Stimulated activated CD4-positive, alpha-beta T cell treated with anti-CD3 and anti-CD28 coated beads, TNF-alpha, amount 100 ng/mL, for 48 hours (primary cell): ENCODE measurements around the gene LAMC3.

Experiments
- DNase-seq, 3 donors: peaks; one replicate each; pipeline ENCODE4 v3.0.0-alpha.2; 2020; ENCODE audit warnings: low read depth in 3 of 3

Gene LAMC3

DNA sequence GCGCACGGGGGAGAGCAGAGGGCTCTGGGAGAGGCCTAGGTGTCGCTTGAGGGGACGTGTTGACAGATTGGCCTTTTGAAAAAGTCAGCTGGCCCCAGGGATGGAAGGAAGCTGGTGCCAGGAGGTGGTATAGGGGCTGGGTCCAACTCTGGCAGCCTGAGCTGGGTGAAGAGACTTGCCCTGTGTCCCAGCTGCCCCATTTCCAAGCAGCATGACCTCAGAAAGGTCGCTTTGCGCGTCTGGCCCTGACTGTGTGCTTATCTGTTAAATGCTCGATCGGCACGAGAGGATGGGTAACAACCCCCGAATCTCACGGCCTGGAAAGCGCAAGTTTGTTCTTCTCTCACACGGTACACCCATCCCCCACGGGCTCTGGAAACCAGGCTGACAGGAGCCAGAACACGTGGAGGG lies 31.2 kb upstream of the LAMC3 start:
- DNase-seq = no peak

DNA sequence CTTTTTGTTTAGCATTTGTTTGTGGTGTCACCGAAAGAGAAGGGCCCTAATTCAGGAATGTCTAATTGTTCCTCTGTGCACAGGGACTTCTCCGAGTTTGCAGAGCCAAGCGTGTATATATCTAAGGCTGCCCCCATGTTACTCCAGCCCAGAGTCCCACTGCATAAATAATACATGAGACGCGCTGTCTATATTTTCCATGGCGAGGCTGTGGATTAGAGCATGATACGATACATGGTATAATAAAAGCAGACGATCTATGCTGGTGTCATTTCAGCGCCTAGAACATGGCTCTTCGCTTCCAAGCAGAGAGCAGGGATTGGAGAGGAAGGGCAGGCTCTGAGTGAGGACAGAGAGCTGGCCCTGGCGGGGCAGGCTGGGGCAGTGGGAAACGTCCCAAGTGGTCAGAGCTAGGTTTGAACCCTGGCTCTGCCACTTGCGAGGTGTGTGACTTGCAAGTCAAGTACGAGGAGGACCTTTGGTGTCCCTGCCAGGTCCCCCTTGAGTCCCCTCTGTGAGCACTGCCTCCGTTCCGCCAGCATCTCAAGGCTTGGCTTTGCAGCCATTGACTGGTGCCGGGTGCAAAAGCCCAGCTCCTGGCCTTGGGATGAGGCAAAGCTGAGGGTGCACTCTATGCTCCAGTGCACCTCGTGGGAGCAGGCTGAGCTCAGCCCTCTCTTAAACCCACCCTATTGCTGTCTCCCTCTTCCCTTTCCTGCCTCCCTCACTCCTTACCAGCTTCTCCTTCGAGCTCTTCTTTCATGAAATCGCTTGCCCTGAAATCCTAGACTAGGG lies 29.2 kb upstream of the LAMC3 start:
- no peak for DNase-seq

DNA sequence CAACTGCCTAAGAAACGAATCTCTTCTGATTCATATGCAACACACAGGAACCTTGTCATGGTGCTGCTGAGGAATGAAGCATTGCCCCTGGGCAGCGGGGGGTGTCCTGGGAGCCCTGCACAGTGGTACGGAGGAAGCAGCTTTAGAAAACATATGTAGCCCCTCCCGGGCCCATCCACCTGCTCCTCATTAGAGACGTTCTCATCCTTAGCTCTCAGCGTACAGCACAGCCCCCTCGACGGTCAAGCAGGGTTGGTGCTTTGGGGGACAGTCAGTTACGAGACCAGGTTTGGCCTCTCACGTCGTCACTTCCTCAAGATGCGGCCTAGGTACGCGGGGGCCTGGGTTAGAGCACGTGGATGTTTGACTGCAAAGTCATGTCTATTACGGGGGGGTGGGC lies 28.4 kb upstream of the LAMC3 start:
- DNase-seq = no peak

GRCh38 chr9:130981002-130981755 lies 27.8 kb upstream of the LAMC3 start:
- no peak for DNase-seq

DNA sequence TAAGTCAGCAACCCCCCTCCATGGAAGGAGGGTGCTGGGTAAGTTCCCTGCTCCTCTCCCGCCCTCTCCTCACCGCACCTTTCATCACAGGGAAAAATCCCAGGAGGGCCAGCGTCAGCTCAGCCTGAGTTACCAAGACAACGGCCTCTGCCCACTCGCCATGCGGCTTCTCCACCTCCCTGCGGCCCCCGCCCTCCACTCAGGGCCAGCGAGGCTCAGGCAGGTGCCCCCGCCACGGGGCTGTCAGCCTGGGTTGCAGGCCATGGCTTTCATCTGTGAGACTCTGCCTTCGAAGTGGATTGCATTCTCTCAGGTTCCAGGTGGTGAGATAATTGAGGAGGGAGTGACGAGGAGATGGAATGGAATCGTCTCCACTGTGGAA lies 27.2 kb upstream of the LAMC3 start:
- DNase-seq = no peak

GRCh38 chr9:130982636-130983358 lies 26.2 kb upstream of the LAMC3 start:
- no peak for DNase-seq

DNA sequence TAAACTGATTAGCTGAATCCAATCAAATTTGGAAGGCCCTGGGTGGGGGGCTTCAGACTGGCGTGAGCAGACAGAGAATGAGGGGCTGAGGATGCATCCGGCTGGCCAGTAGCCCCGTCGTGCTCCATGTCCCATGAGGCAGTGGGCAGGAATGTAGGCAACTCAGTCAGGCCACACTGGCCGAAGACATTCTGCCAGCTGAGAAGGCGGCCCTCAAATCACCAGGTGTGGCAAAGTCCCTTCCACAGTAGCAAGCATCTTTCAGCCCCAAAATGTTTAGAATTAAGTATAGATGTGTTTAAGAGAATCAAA lies 25.7 kb upstream of the LAMC3 start:
- no peak for DNase-seq

GRCh38 chr9:130983970-130984369 lies 25.0 kb upstream of the LAMC3 start:
- DNase-seq = no peak

- DNase-seq = no peak
Measured at GRCh38 chr9:130984521-130984920, 24.5 kb upstream of the LAMC3 start.

DNA sequence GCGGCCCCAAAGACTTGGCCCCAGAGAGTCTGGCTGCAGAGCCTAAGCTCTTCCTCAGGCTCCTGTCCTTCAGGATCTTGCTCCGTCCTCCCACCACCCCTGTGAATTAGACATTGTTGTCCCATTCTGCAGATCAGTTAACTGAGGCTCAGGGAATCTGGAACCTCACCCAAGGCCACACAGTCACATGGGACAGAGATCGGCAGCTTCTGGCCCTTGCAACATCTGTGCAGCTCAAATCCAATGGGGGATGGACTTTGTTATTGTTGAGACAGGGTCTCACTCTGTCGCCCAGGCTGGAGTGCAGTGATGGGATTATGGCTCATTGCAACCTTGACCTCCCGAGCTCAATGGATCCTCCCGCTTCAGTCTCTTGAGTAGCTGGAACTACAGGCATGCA lies 23.9 kb upstream of the LAMC3 start:
- DNase-seq = no peak

GRCh38 chr9:130985606-130986162 lies 23.3 kb upstream of the LAMC3 start:
- DNase-seq = no peak

- no peak for DNase-seq
Measured at GRCh38 chr9:130986356-130986965, 22.5 kb upstream of the LAMC3 start.

GRCh38 chr9:130987054-130987453 lies 21.9 kb upstream of the LAMC3 start:
- no peak for DNase-seq

- no peak for DNase-seq
Measured at GRCh38 chr9:130987738-130988399, 21.1 kb upstream of the LAMC3 start.

DNA sequence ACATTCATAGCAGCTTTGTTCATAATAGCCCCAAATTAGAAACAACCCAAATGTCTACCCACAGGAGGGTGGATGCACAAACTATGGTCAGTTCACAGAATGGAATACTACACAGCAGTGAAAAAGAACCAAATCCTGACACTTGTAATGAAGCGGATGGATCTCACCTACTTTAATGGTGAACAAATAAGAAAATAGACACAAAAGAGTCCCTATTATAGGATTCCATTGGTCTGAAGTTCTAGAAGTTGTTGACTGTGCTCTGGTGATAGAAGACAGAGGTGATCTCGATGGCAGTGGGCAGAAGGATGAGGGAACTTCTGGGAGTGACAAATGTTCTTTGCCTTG lies 20.6 kb upstream of the LAMC3 start:
- no peak for DNase-seq

- no peak for DNase-seq
Measured at GRCh38 chr9:130988905-130989304, 20.1 kb upstream of the LAMC3 start.

- no peak for DNase-seq
Measured at GRCh38 chr9:130989391-130989790, 19.6 kb upstream of the LAMC3 start.

DNA sequence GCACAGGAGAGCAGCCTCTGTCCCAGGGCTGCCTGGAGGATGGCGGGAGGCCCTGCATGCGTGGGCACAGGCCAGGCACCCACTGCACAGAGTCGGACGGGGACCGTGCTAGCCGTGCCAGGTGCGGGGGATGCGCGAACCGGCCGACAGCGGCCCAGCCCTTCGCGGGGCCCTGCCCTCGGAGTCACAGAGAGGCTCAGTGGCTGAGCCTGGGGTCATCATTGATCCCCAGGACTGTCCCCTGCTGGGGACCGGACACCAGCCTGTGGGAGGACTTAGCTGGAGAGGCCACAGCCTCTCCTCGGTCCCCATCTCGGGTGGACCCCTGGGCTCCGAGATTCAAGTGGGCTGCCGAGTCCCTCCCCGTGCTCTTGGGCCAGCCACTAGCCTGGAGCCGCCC lies 19.1 kb upstream of the LAMC3 start:
- DNase-seq = no peak

DNA sequence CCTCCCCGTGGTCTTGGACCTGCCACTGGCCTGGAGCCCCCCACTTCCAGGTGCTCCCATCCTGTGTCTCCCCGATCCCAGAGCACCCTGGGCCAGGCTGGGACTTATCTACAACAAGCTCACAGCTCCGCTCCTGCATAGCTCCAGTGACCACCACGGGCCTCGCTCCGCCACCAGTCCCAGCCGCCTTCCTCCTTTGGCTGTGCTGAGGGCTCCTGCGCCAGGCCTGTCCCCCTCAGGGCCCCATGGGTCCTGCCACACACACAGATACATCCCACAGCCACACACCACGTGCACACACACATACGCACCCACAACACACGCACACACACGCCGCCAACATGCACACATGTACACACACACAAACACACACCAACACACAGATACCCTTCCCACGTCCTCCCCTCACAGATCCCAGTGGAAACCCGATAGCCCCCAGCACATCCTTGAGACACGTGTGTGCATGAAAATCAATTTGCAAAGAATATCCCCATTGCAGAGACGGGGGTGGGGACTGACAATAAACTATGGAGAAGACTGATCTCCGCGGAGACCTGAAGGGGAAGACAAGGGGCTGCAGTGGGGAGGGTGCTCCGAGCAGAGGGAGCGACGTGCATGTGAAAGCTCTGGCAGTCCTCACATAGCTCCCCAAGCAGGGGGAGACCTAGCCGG lies 18.5 kb upstream of the LAMC3 start:
- no peak for DNase-seq

GRCh38 chr9:130990978-130991777 lies 17.8 kb upstream of the LAMC3 start:
- DNase-seq = no peak
